SK-N-SH treated with all-trans-retinoic acid at 6 μM for 48 hours (cell line): Measurements from ENCODE around the gene ITGB2.

Experiments
- ATAC-seq: fragments of 200-7000 bp; cut with Tn5 transposase; 3 replicates; pipeline ENCODE4 v1.9.1; 2020; ENCODE audit warnings: mild to moderate bottlenecking, moderate library complexity
- BACH2 ChIP-seq: fragments of 250-450 bp; sonication (Bioruptor Pico); IDR thresholded peaks from 2 replicates; pipeline ENCODE4 v1.9.0; 2021; ENCODE audit warnings: mild to moderate bottlenecking, borderline replicate concordance
- CSDC2 ChIP-seq: fragments of 250-450 bp; sonication (Bioruptor Pico); IDR thresholded peaks from 2 replicates; pipeline ENCODE4 v1.5.0; 2020; ENCODE audit warnings: mild to moderate bottlenecking, moderate library complexity
- ESRRG ChIP-seq: fragments of 250-450 bp; sonication (Bioruptor Pico); IDR thresholded peaks from 2 replicates; pipeline ENCODE4 v1.6.1; 2021; ENCODE audit warnings: mild to moderate bottlenecking
- GLIS3 ChIP-seq: fragments of 250-450 bp; sonication (Bioruptor Pico); IDR thresholded peaks from 2 replicates; pipeline ENCODE4 v1.5.0; 2020; ENCODE audit warnings: mild to moderate bottlenecking, moderate library complexity
- OSR1 ChIP-seq: fragments of 250-450 bp; sonication (Bioruptor Pico); IDR thresholded peaks from 2 replicates; pipeline ENCODE4 v1.8.0; 2022; ENCODE audit warnings: moderate library complexity, mild to moderate bottlenecking, inconsistent platforms
- PPARA ChIP-seq: fragments of 250-450 bp; sonication (Bioruptor Pico); IDR thresholded peaks from 2 replicates; pipeline ENCODE4 v1.5.0; 2020; ENCODE audit warnings: mild to moderate bottlenecking, borderline replicate concordance
- RARB ChIP-seq: fragments of 250-450 bp; sonication (Bioruptor Pico); IDR thresholded peaks from 2 replicates; pipeline ENCODE4 v1.8.0; 2021; ENCODE audit warnings: mild to moderate bottlenecking, moderate library complexity
- TOX ChIP-seq: fragments of 250-450 bp; sonication (Bioruptor Pico); IDR thresholded peaks from 2 replicates; pipeline ENCODE4 v1.8.0; 2021; ENCODE audit warnings: mild to moderate bottlenecking, moderate library complexity, borderline replicate concordance
- ZC3H10 ChIP-seq: fragments of 250-450 bp; sonication (Bioruptor Pico); IDR thresholded peaks from 2 replicates; pipeline ENCODE4 v1.5.1; 2021; ENCODE audit warnings: mild to moderate bottlenecking, moderate library complexity
- ZFP30 ChIP-seq: fragments of 450-650 bp; formaldehyde crosslinking; IDR thresholded peaks from 2 replicates; pipeline ENCODE4 v1.5.0; 2022; ENCODE audit warnings: mild to moderate bottlenecking, moderate library complexity
- ZNF565 ChIP-seq: fragments of 450-650 bp; formaldehyde crosslinking; conservative IDR thresholded peaks from 2 replicates; pipeline ENCODE4 v1.5.0; 2020; ENCODE audit warnings: low read depth, mild to moderate bottlenecking, moderate library complexity
- ZNF8 ChIP-seq: fragments of 450-650 bp; formaldehyde crosslinking; IDR thresholded peaks from 2 replicates; pipeline ENCODE4 v1.5.0; 2020; ENCODE audit warnings: mild to moderate bottlenecking, moderate library complexity
- TF ChIP-seq, protein P1 (sequence below): fragments of 250-450 bp; sonication (Bioruptor Pico); IDR thresholded peaks from 2 replicates; pipeline ENCODE4 v1.5.1; 2020; ENCODE audit warnings: low read depth, mild to moderate bottlenecking, moderate library complexity
- TF ChIP-seq, protein P2 (sequence below): fragments of 250-450 bp; sonication (Bioruptor Pico); IDR thresholded peaks from 2 replicates; pipeline ENCODE4 v1.8.0; 2020; ENCODE audit warnings: mild to moderate bottlenecking, moderate library complexity, borderline replicate concordance
- TF ChIP-seq, protein P3 (sequence below): fragments of 250-450 bp; sonication (Bioruptor Pico); IDR thresholded peaks from 2 replicates; pipeline ENCODE4 v1.5.0; 2020; ENCODE audit warnings: mild to moderate bottlenecking, moderate library complexity
- TF ChIP-seq, protein P4 (sequence below): fragments of 250-450 bp; sonication (Bioruptor Pico); IDR thresholded peaks from 2 replicates; pipeline ENCODE4 v1.8.0; 2021; ENCODE audit warnings: low read depth, mild to moderate bottlenecking, moderate library complexity, borderline replicate concordance

Gene ITGB2

DNA sequence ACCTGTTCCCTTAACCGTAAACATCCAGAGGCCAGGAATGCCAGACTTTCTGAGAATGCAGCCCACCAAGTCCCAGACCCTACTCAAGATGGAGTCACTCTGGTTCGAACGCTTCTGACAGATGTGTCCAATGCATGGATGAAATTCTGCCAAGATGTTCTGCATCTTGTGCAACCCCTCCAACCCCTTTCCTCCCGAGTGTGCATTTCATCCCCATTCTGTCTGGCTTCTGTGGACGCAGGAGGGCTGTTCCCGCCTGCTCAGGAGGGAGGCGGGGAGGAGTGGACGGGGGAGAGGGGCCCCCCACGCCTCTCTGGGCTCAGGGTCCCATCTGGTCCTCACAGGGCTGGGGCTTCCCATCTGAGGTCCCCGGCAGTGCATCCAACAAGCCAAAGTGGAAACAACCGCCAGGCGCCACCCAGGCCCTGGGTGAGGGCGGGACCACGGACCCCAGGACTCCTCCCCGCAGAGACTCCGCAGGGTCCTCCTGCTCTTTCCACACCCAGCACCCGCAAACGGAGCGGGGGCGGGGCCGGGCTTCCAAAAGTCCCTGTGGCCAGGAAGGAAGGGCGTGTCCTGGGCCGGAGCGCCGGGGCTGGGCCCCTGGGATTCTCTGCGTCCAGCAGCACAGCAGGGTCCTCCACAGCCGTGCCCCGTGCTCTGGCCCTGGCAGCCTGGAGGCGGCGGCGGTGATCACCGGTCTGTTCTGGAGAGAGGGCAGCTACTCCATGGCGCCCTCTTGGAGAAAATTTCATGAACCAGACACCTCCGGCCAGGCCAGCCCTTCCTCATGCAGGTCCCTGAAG, 75.1 kb downstream of the ITGB2 start (continued):
- TF ChIP-seq ESRRG (CRISPR knock-in tag) = no peak
- TF ChIP-seq, all 23 proteins: peak for 0

DNA sequence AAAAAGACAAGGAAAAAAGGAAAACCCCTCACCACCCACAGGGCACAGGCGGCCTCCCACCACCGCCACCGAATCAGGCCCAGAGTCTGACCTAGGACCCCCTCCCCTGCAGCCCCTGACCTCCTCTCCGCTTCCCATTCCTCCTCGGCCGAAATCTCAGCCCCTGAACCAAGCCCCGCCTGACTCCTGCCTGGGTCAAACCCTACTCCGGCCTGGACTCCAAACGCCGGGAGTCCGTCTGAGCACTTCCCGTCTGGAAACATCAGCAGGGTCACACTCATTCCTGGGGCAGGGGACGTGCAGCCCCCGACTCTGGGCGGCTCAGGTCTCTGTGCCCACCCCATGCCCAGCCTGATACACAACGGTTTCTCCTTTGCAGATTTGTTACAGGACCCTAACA, 76.4 kb downstream of the ITGB2 start:
- ATAC-seq = no peak
- TF ChIP-seq, protein P1, sequence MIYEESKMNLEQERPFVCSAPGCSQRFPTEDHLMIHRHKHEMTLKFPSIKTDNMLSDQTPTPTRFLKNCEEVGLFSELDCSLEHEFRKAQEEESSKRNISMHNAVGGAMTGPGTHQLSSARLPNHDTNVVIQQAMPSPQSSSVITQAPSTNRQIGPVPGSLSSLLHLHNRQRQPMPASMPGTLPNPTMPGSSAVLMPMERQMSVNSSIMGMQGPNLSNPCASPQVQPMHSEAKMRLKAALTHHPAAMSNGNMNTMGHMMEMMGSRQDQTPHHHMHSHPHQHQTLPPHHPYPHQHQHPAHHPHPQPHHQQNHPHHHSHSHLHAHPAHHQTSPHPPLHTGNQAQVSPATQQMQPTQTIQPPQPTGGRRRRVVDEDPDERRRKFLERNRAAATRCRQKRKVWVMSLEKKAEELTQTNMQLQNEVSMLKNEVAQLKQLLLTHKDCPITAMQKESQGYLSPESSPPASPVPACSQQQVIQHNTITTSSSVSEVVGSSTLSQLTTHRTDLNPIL (CRISPR knock-in tag) = no peak

DNA sequence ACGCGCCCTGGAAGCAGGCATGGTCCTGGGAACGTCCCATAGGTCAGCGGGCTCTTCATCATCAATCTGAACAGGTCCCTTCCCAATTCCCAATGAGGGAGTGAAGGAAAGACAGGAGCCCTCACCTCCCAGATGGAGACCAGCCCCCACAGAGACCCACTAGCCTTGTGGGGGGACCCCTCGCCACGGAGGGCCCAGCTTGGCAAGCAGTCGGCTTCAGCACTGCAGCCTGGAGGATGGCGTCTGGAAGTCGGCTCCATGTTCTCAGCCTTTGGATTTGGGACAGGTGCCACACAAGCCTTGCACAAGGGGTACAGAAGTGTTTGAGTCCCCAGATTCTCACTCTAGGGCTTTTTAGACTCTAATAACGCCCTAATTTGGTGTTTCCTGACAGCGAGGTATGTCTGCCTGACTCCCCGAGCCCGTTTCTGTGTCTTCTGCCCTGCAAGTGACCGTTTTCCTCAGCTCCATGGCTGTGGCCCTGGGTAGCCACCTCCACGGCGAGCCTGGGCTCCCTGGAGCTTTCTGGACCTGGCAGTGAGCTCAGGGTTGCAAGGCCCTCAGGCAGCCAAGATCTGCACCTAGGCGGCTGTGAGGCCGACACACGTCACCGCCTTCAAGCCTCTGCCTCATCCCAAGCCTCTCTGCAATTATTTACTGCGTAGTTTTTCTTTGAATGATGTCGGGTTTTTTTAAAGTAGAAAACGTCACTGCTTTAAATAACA, 77.8 kb downstream of the ITGB2 start:
- ATAC-seq = no peak
- no peak for TF ChIP-seq RARB (CRISPR knock-in tag)
- TF ChIP-seq ZFP30 (CRISPR knock-in tag) = no peak
- TF ChIP-seq TOX = no peak
- TF ChIP-seq GLIS3 = no peak
- TF ChIP-seq, protein P2, sequence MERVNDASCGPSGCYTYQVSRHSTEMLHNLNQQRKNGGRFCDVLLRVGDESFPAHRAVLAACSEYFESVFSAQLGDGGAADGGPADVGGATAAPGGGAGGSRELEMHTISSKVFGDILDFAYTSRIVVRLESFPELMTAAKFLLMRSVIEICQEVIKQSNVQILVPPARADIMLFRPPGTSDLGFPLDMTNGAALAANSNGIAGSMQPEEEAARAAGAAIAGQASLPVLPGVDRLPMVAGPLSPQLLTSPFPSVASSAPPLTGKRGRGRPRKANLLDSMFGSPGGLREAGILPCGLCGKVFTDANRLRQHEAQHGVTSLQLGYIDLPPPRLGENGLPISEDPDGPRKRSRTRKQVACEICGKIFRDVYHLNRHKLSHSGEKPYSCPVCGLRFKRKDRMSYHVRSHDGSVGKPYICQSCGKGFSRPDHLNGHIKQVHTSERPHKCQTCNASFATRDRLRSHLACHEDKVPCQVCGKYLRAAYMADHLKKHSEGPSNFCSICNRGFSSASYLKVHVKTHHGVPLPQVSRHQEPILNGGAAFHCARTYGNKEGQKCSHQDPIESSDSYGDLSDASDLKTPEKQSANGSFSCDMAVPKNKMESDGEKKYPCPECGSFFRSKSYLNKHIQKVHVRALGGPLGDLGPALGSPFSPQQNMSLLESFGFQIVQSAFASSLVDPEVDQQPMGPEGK (CRISPR knock-in tag) = no peak
- no peak for TF ChIP-seq ESRRG (CRISPR knock-in tag)
- TF ChIP-seq, protein P1 (CRISPR knock-in tag) = no peak
- no peak for TF ChIP-seq ZNF565 (CRISPR knock-in tag)
- TF ChIP-seq, protein P3, sequence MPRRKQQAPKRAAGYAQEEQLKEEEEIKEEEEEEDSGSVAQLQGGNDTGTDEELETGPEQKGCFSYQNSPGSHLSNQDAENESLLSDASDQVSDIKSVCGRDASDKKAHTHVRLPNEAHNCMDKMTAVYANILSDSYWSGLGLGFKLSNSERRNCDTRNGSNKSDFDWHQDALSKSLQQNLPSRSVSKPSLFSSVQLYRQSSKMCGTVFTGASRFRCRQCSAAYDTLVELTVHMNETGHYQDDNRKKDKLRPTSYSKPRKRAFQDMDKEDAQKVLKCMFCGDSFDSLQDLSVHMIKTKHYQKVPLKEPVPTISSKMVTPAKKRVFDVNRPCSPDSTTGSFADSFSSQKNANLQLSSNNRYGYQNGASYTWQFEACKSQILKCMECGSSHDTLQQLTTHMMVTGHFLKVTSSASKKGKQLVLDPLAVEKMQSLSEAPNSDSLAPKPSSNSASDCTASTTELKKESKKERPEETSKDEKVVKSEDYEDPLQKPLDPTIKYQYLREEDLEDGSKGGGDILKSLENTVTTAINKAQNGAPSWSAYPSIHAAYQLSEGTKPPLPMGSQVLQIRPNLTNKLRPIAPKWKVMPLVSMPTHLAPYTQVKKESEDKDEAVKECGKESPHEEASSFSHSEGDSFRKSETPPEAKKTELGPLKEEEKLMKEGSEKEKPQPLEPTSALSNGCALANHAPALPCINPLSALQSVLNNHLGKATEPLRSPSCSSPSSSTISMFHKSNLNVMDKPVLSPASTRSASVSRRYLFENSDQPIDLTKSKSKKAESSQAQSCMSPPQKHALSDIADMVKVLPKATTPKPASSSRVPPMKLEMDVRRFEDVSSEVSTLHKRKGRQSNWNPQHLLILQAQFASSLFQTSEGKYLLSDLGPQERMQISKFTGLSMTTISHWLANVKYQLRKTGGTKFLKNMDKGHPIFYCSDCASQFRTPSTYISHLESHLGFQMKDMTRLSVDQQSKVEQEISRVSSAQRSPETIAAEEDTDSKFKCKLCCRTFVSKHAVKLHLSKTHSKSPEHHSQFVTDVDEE (CRISPR knock-in tag) = no peak
- no peak for TF ChIP-seq OSR1 (CRISPR knock-in tag)
- TF ChIP-seq, protein P4, sequence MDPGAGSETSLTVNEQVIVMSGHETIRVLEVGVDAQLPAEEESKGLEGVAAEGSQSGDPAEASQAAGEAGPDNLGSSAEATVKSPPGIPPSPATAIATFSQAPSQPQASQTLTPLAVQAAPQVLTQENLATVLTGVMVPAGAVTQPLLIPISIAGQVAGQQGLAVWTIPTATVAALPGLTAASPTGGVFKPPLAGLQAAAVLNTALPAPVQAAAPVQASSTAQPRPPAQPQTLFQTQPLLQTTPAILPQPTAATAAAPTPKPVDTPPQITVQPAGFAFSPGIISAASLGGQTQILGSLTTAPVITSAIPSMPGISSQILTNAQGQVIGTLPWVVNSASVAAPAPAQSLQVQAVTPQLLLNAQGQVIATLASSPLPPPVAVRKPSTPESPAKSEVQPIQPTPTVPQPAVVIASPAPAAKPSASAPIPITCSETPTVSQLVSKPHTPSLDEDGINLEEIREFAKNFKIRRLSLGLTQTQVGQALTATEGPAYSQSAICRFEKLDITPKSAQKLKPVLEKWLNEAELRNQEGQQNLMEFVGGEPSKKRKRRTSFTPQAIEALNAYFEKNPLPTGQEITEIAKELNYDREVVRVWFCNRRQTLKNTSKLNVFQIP (CRISPR knock-in tag) = no peak
- no peak for TF ChIP-seq ZC3H10 (CRISPR knock-in tag)
- no peak for TF ChIP-seq CSDC2
- no peak for TF ChIP-seq ZNF8 (CRISPR knock-in tag)

DNA sequence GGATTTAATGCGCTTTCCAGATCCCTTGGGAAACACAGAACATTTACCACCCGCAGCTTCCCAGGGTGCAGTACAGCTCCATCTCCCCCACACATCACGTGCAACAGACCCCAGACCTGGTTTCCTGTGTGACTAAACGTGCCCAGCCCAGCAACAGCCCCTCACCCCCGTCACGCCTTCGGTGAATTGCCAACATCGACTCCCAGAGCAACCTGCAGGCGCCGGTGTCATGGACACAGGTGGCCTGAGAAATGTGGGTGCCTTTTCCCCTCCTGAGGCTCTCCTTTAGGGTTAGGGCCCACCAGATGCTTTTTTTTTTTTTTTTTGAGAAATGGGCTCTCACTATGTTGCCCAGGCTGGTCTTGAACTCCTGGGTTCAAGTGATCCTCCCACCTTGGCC, 78.6 kb downstream of the ITGB2 start:
- ATAC-seq = no peak
- TF ChIP-seq GLIS3 (no peak), PPARA (CRISPR knock-in tag) (no peak), BACH2 (CRISPR knock-in tag) (no peak)
- TF ChIP-seq, protein P1 (CRISPR knock-in tag) = no peak
- TF ChIP-seq, protein P4 (CRISPR knock-in tag) = no peak
